Measurements from ENCODE around the gene PTPRN2.

GRCh38 chr7:158190756-158191155 is 396.9 kb downstream of the PTPRN2 start:
- TF ChIP-seq CTCF (IDR thresholded peaks at IDR 0.05) (no peak), SIN3A (IDR thresholded peaks at IDR 0.05; ENCODE audit: borderline replicate concordance, insufficient read depth, low read depth, low read length) (no peak), REST (IDR thresholded peaks at IDR 0.05; ENCODE audit: insufficient read depth in 1 of 2, low read depth in 2 of 2, low read length in 1 of 2) (no peak)
